GM12801 (cell line): ENCODE measurements around the gene SYNE1.

Experiments used
- CTCF ChIP-seq: IDR thresholded peaks from one replicate; pipeline ENCODE4 v1.5.1; 2011; ENCODE audit warnings: control low read depth; ENCODE audit not compliant: insufficient read length; ENCODE audit errors: extremely low read depth

Gene SYNE1

GRCh38 chr6:152463164-152463563 is 174.0 kb downstream of the SYNE1 start:
- TF ChIP-seq CTCF = no peak

DNA sequence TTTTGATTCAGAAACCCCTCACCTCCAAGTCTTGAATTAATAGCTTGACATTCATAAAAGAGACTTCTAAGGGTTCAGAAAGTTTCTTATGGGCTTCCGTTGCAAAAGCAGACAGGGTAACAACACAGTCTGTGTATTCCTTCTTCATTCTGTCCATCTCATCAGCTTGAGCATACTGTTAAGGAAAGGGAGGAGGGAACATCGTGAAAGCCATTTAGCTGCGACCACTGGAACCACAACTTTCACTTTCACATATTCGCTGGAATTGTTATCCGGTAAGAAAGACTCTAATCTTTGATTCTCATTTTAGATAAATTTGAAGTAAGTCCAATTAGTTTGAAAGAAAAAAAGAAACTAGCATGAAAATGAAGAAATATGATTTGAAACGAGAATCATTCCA is 174.4 kb downstream of the SYNE1 start:
- TF ChIP-seq CTCF = no peak

DNA sequence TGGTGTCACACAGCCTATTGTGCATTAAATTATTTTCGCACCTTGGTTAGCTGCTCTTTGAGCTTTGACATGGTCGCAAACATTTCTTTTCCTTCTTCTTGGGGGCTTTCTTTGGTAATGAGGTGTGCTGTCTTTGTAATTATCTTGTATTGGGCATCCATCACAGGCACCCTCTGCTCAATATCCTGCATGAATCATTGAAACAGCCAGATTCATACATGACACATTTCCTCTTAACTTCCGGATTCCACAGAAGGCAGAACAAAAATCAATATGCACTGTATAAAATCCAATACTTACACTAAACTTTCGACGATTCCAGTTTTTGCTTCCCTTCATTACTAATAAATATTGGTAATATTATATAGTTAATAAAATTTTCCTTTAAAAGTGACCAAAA is 175.6 kb downstream of the SYNE1 start:
- TF ChIP-seq CTCF = no peak

- no peak for TF ChIP-seq CTCF
Measured at GRCh38 chr6:152458648-152459644, 178.2 kb downstream of the SYNE1 start.

DNA sequence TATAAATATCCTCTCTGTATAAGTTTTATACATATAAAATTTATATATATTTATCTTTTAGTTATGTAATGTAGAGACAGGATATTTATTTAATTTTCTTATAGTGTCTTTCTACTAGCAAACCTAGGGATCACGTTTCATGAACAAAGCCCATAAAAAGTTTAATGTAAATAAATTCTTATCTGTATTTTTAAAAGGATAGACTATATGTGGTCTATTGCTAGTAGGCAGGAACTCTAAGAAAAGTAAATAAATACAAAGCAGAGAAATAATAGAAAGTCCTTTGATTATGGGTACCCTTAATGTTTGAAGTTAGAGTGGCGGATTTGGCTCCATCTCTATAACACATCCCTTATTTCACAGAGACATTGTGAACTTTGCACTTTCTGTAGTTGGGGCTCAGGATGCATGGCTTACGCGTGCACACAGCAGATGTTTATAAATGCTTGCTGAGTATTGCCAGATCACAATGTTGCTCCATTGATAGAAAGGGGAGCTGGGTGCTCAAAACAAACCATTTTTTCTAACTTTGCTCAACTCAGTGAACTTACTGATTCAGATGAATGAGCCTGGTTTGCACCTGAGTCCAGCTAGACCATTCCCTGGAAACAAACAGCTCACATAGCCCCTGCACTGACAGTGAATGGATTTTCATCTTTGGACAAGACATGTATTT is 179.1 kb downstream of the SYNE1 start:
- no peak for TF ChIP-seq CTCF

DNA sequence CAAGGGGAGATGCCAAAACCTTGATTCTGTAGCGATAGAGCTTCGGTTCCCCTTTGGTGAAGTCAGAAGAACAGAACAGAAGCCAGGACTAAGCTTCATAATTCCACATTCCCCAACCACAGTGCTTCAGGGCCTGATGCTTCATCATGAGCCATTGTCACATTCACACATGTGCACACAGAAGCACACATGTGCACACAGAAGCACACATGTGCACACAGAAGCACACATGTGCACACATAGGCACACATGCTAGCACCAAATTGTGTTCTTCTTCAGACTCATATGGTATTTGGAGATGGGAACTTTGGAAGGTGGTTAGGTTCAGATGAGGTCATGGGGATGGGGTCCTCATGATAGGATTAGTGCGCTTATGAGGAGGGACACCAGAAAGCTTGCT is 183.2 kb downstream of the SYNE1 start:
- TF ChIP-seq CTCF = no peak

- no peak for TF ChIP-seq CTCF
Measured at GRCh38 chr6:152453421-152453820, 183.7 kb downstream of the SYNE1 start.
